ENCODE measurements around the gene IFNGR2.

The IFNGR2 gene

GRCh38 chr21:33364830-33365229 is 38.4 kb upstream of the IFNGR2 start:
- Histone ChIP-seq H3K4me1 (peaks cover 28 to 59% (median 42%) of the 10 kb centered on the region in 10 experiments), H3K4me3 (no peak overlapping the region), H3K9me3 (replicated peaks in 1 of 11) (peaks cover 39 to 59% (median 48%) of the 10 kb centered on the region in 11 experiments), H3K36me3 (peaks cover 0 to 23% (median 7%) of the 10 kb centered on the region in 11 experiments; a peak in 13 of 22 replicates), H4K20me1 (no peaks in the 10 kb centered on the region), H3K27ac (peak overlapping the region in 8 of 11 experiments; percentile 8 to 87 (median 61); a peak in 11 of 22 replicates), H3K27me3 (no peaks in the 10 kb centered on the region), H3K4me2 (peak overlapping the region in 4 of 11 experiments; percentile 63 to 73 (median 66); a peak in 7 of 22 replicates), H3K9ac (no peak overlapping the region; a peak in 1 of 22 replicates)
- TF ChIP-seq Cebpa-rat (IDR thresholded peaks at IDR 0.05): no peak

GRCh38 chr21:33367309-33367973 is 35.8 kb upstream of the IFNGR2 start:
- Histone ChIP-seq H3K4me2 (no peak overlapping the region), H3K4me1 (peaks cover 7 to 59% (median 31%) of the 10 kb centered on the region in 10 experiments), H3K27me3 (no peaks in the 10 kb centered on the region), H3K4me3 (peak overlapping the region in 1 of 10 experiments; percentile 25; a peak in 2 of 20 replicates), H4K20me1 (no peaks in the 10 kb centered on the region), H3K27ac (peak overlapping the region in 9 of 11 experiments; percentile 10 to 55 (median 42); a peak in 14 of 22 replicates), H3K9ac (no peak overlapping the region), H3K36me3 (peaks cover 0 to 26% (median 7%) of the 10 kb centered on the region in 11 experiments; a peak in 13 of 22 replicates), H3K9me3 (replicated peaks in 1 of 11) (peaks cover 45 to 66% (median 53%) of the 10 kb centered on the region in 11 experiments)
- no peak for TF ChIP-seq Cebpa-rat (IDR thresholded peaks at IDR 0.05)

- peak overlapping the region in 5 of 11 experiments; percentile 17 to 45 (median 30); a peak in 9 of 22 replicates for H3K27ac ChIP-seq
- H3K27me3 ChIP-seq: no peaks in the 10 kb centered on the region
- H3K4me1 ChIP-seq: peaks cover 4 to 59% (median 32%) of the 10 kb centered on the region in 10 experiments; a peak in 19 of 20 replicates
- H3K36me3 ChIP-seq: peaks cover 0 to 26% (median 7%) of the 10 kb centered on the region in 11 experiments; a peak in 13 of 22 replicates
- H4K20me1 ChIP-seq: no peaks in the 10 kb centered on the region
- H3K9me3 ChIP-seq (replicated peaks in 1 of 11): peaks cover 45 to 62% (median 51%) of the 10 kb centered on the region in 11 experiments
- peak overlapping the region in 1 of 10 experiments; percentile 35; a peak in 1 of 20 replicates for H3K4me3 ChIP-seq
- no peak overlapping the region for H3K9ac ChIP-seq
- TF ChIP-seq Cebpa-rat (IDR thresholded peaks at IDR 0.05): no peak
- no peak overlapping the region; a peak in 1 of 22 replicates for H3K4me2 ChIP-seq
Observed at GRCh38 chr21:33368124-33368523, 35.1 kb upstream of the IFNGR2 start.

- H3K36me3 ChIP-seq: peaks cover 0 to 26% (median 7%) of the 10 kb centered on the region in 11 experiments; a peak in 13 of 22 replicates
- H3K27ac ChIP-seq: peak overlapping the region in 5 of 11 experiments; percentile 17 to 45 (median 30); a peak in 6 of 22 replicates
- H3K4me3 ChIP-seq: peak overlapping the region in 2 of 10 experiments; percentile 35 to 41; a peak in 2 of 20 replicates
- no peak overlapping the region for H3K9ac ChIP-seq
- H3K9me3 ChIP-seq (replicated peaks in 1 of 11): peaks cover 45 to 62% (median 51%) of the 10 kb centered on the region in 11 experiments
- no peak for TF ChIP-seq Cebpa-rat (IDR thresholded peaks at IDR 0.05)
- no peaks in the 10 kb centered on the region for H4K20me1 ChIP-seq
- H3K4me2 ChIP-seq: no peak overlapping the region; a peak in 1 of 22 replicates
- H3K27me3 ChIP-seq: no peaks in the 10 kb centered on the region
- peaks cover 9 to 59% (median 36%) of the 10 kb centered on the region in 10 experiments for H3K4me1 ChIP-seq
Observed at GRCh38 chr21:33368576-33368975, 34.6 kb upstream of the IFNGR2 start.

- H3K9ac ChIP-seq: no peak overlapping the region
- H4K20me1 ChIP-seq: no peaks in the 10 kb centered on the region
- H3K27me3 ChIP-seq: no peaks in the 10 kb centered on the region
- no peak for TF ChIP-seq Cebpa-rat (IDR thresholded peaks at IDR 0.05)
- no peak overlapping the region for H3K27ac ChIP-seq
- H3K4me3 ChIP-seq: no peak overlapping the region
- peaks cover 45 to 61% (median 51%) of the 10 kb centered on the region in 11 experiments for H3K9me3 ChIP-seq (replicated peaks in 1 of 11)
- H3K4me1 ChIP-seq: peaks cover 19 to 54% (median 35%) of the 10 kb centered on the region in 10 experiments
- peaks cover 0 to 26% (median 7%) of the 10 kb centered on the region in 11 experiments; a peak in 13 of 22 replicates for H3K36me3 ChIP-seq
- no peak overlapping the region for H3K4me2 ChIP-seq
Observed at GRCh38 chr21:33369586-33369985, 33.6 kb upstream of the IFNGR2 start.

GRCh38 chr21:33370305-33370704 is 32.9 kb upstream of the IFNGR2 start:
- no peak for TF ChIP-seq Cebpa-rat (IDR thresholded peaks at IDR 0.05)

GRCh38 chr21:33371366-33371765 is 31.8 kb upstream of the IFNGR2 start:
- H3K4me1 ChIP-seq: peaks cover 31 to 66% (median 52%) of the 10 kb centered on the region in 10 experiments
- peaks cover 0 to 23% (median 7%) of the 10 kb centered on the region in 11 experiments; a peak in 13 of 22 replicates for H3K36me3 ChIP-seq
- H3K4me2 ChIP-seq: peak overlapping the region in 6 of 11 experiments; percentile 22 to 94 (median 86); a peak in 11 of 22 replicates
- H3K27ac ChIP-seq: peak overlapping the region in 10 of 11 experiments; percentile 2 to 99 (median 68); a peak in 14 of 22 replicates
- no peak for TF ChIP-seq Cebpa-rat (IDR thresholded peaks at IDR 0.05)
- H4K20me1 ChIP-seq: no peaks in the 10 kb centered on the region
- H3K4me3 ChIP-seq: no peak overlapping the region
- no peaks in the 10 kb centered on the region for H3K27me3 ChIP-seq
- peak overlapping the region in 3 of 11 experiments; percentile 50 to 91 (median 59); a peak in 5 of 22 replicates for H3K9ac ChIP-seq
- H3K9me3 ChIP-seq (replicated peaks in 1 of 11): peaks cover 40 to 44% (median 42%) of the 10 kb centered on the region in 11 experiments

More at GRCh38 chr21:33370305-33370704, 32.9 kb upstream of the IFNGR2 start:
- Histone ChIP-seq H3K4me2 (peak overlapping the region in 3 of 11 experiments; percentile 87 to 94 (median 93); a peak in 4 of 22 replicates), H3K27ac (peak overlapping the region in 3 of 11 experiments; percentile 8 to 99 (median 99); a peak in 4 of 22 replicates), H4K20me1 (no peaks in the 10 kb centered on the region), H3K36me3 (peaks cover 0 to 26% (median 7%) of the 10 kb centered on the region in 11 experiments; a peak in 13 of 22 replicates), H3K4me3 (no peak overlapping the region), H3K27me3 (no peaks in the 10 kb centered on the region), H3K4me1 (peaks cover 26 to 56% (median 41%) of the 10 kb centered on the region in 10 experiments), H3K9me3 (replicated peaks in 1 of 11) (peaks cover 45 to 54% (median 50%) of the 10 kb centered on the region in 11 experiments), H3K9ac (no peak overlapping the region)

- H3K36me3 ChIP-seq: peaks cover 0 to 10% (median 2%) of the 10 kb centered on the region in 11 experiments; a peak in 7 of 22 replicates
- no peak for TF ChIP-seq Cebpa-rat (IDR thresholded peaks at IDR 0.05)
- H3K4me3 ChIP-seq: no peak overlapping the region
- no peaks in the 10 kb centered on the region for H4K20me1 ChIP-seq
- H3K27me3 ChIP-seq: no peaks in the 10 kb centered on the region
- H3K27ac ChIP-seq: peak overlapping the region in 8 of 11 experiments; percentile 12 to 99 (median 98); a peak in 14 of 22 replicates
- H3K9ac ChIP-seq: peak overlapping the region in 5 of 11 experiments; percentile 31 to 93 (median 89); a peak in 8 of 22 replicates
- H3K9me3 ChIP-seq (replicated peaks in 1 of 11): peaks cover 28 to 32% (median 30%) of the 10 kb centered on the region in 11 experiments
- H3K4me1 ChIP-seq: peaks cover 31 to 79% (median 64%) of the 10 kb centered on the region in 10 experiments
- peak overlapping the region in 5 of 11 experiments; percentile 86 to 94 (median 92); a peak in 10 of 22 replicates for H3K4me2 ChIP-seq
Observed at GRCh38 chr21:33372582-33372981, 30.6 kb upstream of the IFNGR2 start.

All from BLaER1 treated with 17β-estradiol and CSF1 and Interleukin-3, amounts not matched to agents 10 nM and 100 nM (cell line).